ENCODE results near the gene FBXO10.

FBXO10 gene

GRCh38 chr9:37624073-37624472 is 47.9 kb upstream of the FBXO10 start:
- no peaks in the 10 kb centered on the region for H3K79me2 ChIP-seq (ENCODE audit: low read length)
- H3K9me3 ChIP-seq (replicated peaks; ENCODE audit: insufficient read depth, low read length), result no peaks in the 10 kb centered on the region
- no peaks in the 10 kb centered on the region for H4K20me1 ChIP-seq (ENCODE audit: insufficient read depth, low read length)
- no peaks in the 10 kb centered on the region for H3K4me1 ChIP-seq (ENCODE audit: low read length)
- no peak for DNase-seq
- no peak overlapping the region for H3K4me3 ChIP-seq (ENCODE audit: low read length)
- no peaks in the 10 kb centered on the region for H3K27me3 ChIP-seq (replicated peaks; ENCODE audit: insufficient read depth, low read length)
- no peaks in the 10 kb centered on the region for H3K9me2 ChIP-seq (replicated peaks; ENCODE audit: insufficient read depth, low read length)
- H3K4me2 ChIP-seq (ENCODE audit: low read depth, low read length), result no peak overlapping the region
- H3K36me3 ChIP-seq (replicated peaks; ENCODE audit: insufficient read depth, low read length), result no peaks in the 10 kb centered on the region
- no peak overlapping the region for H2AFZ ChIP-seq (ENCODE audit: low read length)
- TF ChIP-seq EZH2 (optimal IDR thresholded peaks at IDR 0.05; ENCODE audit: low read depth, low read length) (no peak), EZH2phosphoT487 (IDR thresholded peaks at IDR 0.05; ENCODE audit: low read length) (no peak), CTCF (IDR thresholded peaks at IDR 0.05; ENCODE audit: low read length) (no peak)
- H3K27ac ChIP-seq (ENCODE audit: low read length), result no peak overlapping the region
- no peak overlapping the region for H3K9ac ChIP-seq (ENCODE audit: low read length)
- no peaks in the 10 kb centered on the region for H3F3A ChIP-seq (ENCODE audit: insufficient read depth, low read length)

- TF ChIP-seq EZH2 (optimal IDR thresholded peaks at IDR 0.05; ENCODE audit: low read depth, low read length) (no peak), EZH2phosphoT487 (IDR thresholded peaks at IDR 0.05; ENCODE audit: low read length) (no peak), CTCF (IDR thresholded peaks at IDR 0.05; ENCODE audit: low read length) (no peak)
Measured at GRCh38 chr9:37623267-37623666, 47.1 kb upstream of the FBXO10 start.

GRCh38 chr9:37622462-37622861 is 46.3 kb upstream of the FBXO10 start:
- no peaks in the 10 kb centered on the region for H3K36me3 ChIP-seq (replicated peaks; ENCODE audit: insufficient read depth, low read length)
- H3K4me3 ChIP-seq (ENCODE audit: low read length), result no peak overlapping the region
- no peak overlapping the region for H2AFZ ChIP-seq (ENCODE audit: low read length)
- no peak overlapping the region for H3K27ac ChIP-seq (ENCODE audit: low read length)
- no peaks in the 10 kb centered on the region for H3K79me2 ChIP-seq (ENCODE audit: low read length)
- H3K9me2 ChIP-seq (replicated peaks; ENCODE audit: insufficient read depth, low read length), result no peaks in the 10 kb centered on the region
- no peak overlapping the region for H3K4me2 ChIP-seq (ENCODE audit: low read depth, low read length)
- no peak for DNase-seq
- no peaks in the 10 kb centered on the region for H4K20me1 ChIP-seq (ENCODE audit: insufficient read depth, low read length)
- H3K9ac ChIP-seq (ENCODE audit: low read length), result no peak overlapping the region
- no peaks in the 10 kb centered on the region for H3K27me3 ChIP-seq (replicated peaks; ENCODE audit: insufficient read depth, low read length)
- no peaks in the 10 kb centered on the region for H3K9me3 ChIP-seq (replicated peaks; ENCODE audit: insufficient read depth, low read length)
- H3F3A ChIP-seq (ENCODE audit: insufficient read depth, low read length), result no peaks in the 10 kb centered on the region
- TF ChIP-seq EZH2 (optimal IDR thresholded peaks at IDR 0.05; ENCODE audit: low read depth, low read length) (no peak), EZH2phosphoT487 (IDR thresholded peaks at IDR 0.05; ENCODE audit: low read length) (no peak), CTCF (IDR thresholded peaks at IDR 0.05; ENCODE audit: low read length) (no peak)
- no peaks in the 10 kb centered on the region for H3K4me1 ChIP-seq (ENCODE audit: low read length)

More at GRCh38 chr9:37623267-37623666, 47.1 kb upstream of the FBXO10 start:
- H3K4me1 ChIP-seq (ENCODE audit: low read length), result no peaks in the 10 kb centered on the region
- no peak overlapping the region for H2AFZ ChIP-seq (ENCODE audit: low read length)
- no peaks in the 10 kb centered on the region for H3K79me2 ChIP-seq (ENCODE audit: low read length)
- no peak overlapping the region for H3K4me2 ChIP-seq (ENCODE audit: low read depth, low read length)
- no peak for DNase-seq
- H3K9me3 ChIP-seq (replicated peaks; ENCODE audit: insufficient read depth, low read length), result no peaks in the 10 kb centered on the region
- H3F3A ChIP-seq (ENCODE audit: insufficient read depth, low read length), result no peaks in the 10 kb centered on the region
- no peaks in the 10 kb centered on the region for H3K9me2 ChIP-seq (replicated peaks; ENCODE audit: insufficient read depth, low read length)
- H3K36me3 ChIP-seq (replicated peaks; ENCODE audit: insufficient read depth, low read length), result no peaks in the 10 kb centered on the region
- H3K27ac ChIP-seq (ENCODE audit: low read length), result no peak overlapping the region
- H3K9ac ChIP-seq (ENCODE audit: low read length), result no peak overlapping the region
- H3K4me3 ChIP-seq (ENCODE audit: low read length), result no peak overlapping the region
- no peaks in the 10 kb centered on the region for H3K27me3 ChIP-seq (replicated peaks; ENCODE audit: insufficient read depth, low read length)
- no peaks in the 10 kb centered on the region for H4K20me1 ChIP-seq (ENCODE audit: insufficient read depth, low read length)
